Right lobe of liver (tissue), 4 donors: ENCODE measurements around the gene TSR2.

ENCODE experiments used
- CTCF ChIP-seq, 4 donors: fragments of 200-600 bp in 3 of 4; fragments of 450-650 bp in 1 of 4; IDR thresholded peaks; one replicate each; pipeline versions ENCODE4 v1.5.1 to v1.8.0; 2016 to 2022; ENCODE audit warnings: antibody characterized with exemption in 4 of 4, mild to moderate bottlenecking in 2 of 4
- POLR2A ChIP-seq: fragments of 450-650 bp; IDR thresholded peaks from one replicate; pipeline ENCODE4 v1.6.1; 2017; ENCODE audit warnings: antibody characterized with exemption, mild to moderate bottlenecking
- donor health status: DM: no; HTN: no; CAD: no.
- donor health status: DM: no; HTN: no; CAD: no.
- donor health status: DM: no; HTN: yes; CAD: no.

DNA sequence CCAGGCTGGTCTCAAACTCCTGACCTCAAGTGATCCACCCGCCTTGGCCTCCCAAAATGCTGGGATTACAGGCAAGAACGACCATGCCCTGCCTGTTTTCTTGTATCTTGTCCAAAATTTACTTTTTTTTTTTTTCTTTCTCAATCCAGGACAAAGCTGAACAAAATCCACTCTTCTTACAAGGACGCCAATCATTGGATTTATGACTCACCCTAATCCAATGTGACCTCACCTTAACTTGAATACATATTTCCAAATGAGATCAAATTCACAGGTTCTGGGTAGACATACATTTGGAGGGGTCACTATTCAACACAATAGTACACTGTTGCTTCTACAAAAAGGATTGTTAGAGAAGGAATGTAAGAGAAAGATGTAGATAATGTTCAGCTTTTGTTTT is 18.0 kb upstream of the TSR2 start:
- TF ChIP-seq CTCF (IDR thresholded peaks at IDR 0.05) (no peak), POLR2A (no peak)
